ENCODE results near the gene KCNH1. TPM values are rescaled to one million over a fixed set of nuclear protein-coding genes. Genes with fewer than 3 reads are reported as not detected.

The KCNH1 gene
- total RNA-seq, 1 donor from 2014 or later = not detected

DNA sequence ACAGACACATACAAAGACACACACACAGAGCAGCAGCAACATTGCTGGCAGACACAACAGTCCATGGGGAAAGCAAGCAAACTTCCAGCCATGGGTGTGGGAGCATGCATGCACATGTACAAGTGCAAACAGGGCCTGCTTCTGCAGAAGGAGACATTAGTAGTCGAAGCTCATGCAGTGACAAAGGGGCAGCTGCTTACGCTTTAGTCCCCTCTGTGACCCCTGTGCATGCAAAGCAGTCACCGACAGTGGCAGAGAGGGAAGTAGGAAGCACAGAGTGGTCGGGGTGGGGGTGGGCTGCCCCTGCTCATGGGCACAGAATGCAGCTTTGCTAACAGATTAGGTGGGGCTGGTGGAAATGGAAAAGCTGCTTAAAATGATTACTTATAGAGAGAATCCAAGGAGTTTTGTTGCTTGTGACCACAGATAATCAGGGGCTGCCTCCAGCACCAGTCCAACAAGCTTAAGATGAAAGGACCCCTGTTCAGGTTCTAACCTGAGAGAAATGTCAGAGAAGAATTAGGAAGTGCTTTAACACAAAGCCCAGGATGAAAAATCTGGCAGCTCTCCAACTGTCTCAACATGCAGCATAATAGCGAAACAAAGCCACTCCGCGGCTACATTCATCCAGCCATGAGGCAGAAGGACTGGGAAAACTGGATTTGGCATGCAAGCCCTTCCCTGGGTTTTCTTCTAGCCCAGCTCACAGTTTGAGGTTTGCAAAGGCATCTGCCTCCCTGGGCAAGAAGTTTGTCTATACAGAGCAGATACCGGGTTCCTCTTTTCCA is 378.9 kb downstream of the KCNH1 start:
- Mint-ChIP-seq H3K27ac (no peak overlapping the region), H3K4me1 (ENCODE audit: low read depth) (no peaks in the 10 kb centered on the region), H3K36me3 (ENCODE audit: low read depth) (no peaks in the 10 kb centered on the region), H3K9me3 (no peaks in the 10 kb centered on the region), H3K27me3 (ENCODE audit: insufficient read depth) (peaks cover 9% of the 10 kb centered on the region), H3K4me3 (no peak overlapping the region)
- intact Hi-C loops (cut with micrococcal nuclease) = no loop called here
- DNase-seq (ENCODE audit: low spot score) = no peak

DNA sequence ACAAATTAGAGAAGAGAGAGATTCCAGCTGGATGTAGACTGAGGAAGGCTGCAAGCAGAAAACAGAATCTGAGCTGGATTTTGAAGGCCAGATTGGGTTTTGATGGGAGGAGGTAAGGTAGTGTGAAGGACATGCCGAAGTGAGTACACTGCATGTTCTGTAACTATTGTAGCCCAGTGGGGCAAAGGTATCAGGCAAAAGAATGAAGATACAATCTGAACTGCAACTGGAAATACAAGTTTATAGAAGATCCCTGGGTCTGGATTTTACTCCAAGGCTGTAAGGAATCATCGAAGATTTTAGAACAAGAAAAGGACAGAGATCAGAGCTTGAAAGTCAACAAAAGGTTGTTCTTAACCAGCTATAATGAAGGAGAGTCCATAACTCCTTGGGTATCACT is 382.0 kb downstream of the KCNH1 start:
- Mint-ChIP-seq H3K27ac (no peak overlapping the region), H3K27me3 (ENCODE audit: insufficient read depth) (peaks cover 9% of the 10 kb centered on the region), H3K36me3 (ENCODE audit: low read depth) (no peaks in the 10 kb centered on the region), H3K4me1 (ENCODE audit: low read depth) (no peaks in the 10 kb centered on the region), H3K4me3 (no peak overlapping the region), H3K9me3 (no peaks in the 10 kb centered on the region)
- intact Hi-C loops (cut with micrococcal nuclease) = no loop called here
- no peak for DNase-seq (ENCODE audit: low spot score)

DNA sequence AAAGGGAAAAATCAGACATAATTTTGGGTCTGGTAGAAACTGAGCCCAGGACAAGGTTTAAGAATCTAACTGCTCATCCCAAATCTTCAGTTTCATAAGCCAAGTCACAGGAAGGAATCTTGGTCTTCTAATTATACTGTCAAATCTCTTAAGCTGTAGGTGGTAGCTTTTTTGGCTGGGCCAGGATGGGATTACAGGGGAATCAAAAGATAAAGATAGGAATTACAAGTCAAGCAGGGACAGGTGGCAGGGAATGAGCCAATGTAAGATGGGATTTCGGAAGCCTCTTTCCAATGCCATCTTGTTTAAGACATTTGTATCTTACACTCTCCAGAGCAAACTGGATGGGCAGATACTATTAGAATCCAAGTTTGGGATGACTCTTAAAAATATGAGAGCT is 383.5 kb downstream of the KCNH1 start:
- no peak overlapping the region for H3K27ac Mint-ChIP-seq
- peaks cover 5% of the 10 kb centered on the region for H3K27me3 Mint-ChIP-seq (ENCODE audit: insufficient read depth)
- H3K4me1 Mint-ChIP-seq (ENCODE audit: low read depth) = no peaks in the 10 kb centered on the region
- no peak overlapping the region for H3K4me3 Mint-ChIP-seq
- no peak for DNase-seq (ENCODE audit: low spot score)
- no peaks in the 10 kb centered on the region for H3K36me3 Mint-ChIP-seq (ENCODE audit: low read depth)
- H3K9me3 Mint-ChIP-seq = no peaks in the 10 kb centered on the region
- intact Hi-C loops (cut with micrococcal nuclease) = no loop called here

DNA sequence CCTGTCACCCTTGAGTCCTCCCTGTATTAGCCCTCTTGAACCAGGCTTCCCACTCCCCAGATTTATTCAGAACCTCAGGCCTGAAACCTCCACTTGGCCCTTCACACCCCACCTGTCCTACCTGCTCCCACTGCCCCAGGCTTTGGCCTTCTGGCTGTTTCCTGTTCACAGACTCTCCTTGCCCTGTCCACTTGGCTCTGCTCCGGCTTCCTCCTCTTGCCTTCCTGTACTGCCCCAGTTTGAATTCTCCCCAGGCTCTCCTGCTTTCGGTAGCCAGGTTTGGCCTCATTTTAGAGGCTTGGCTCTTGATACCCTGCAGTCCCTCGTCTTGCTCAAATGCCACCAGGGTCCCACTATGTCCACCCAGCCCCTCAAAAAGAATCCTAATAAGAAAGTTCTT is 385.2 kb downstream of the KCNH1 start:
- DNase-seq (ENCODE audit: low spot score) = no peak
- Mint-ChIP-seq H3K36me3 (ENCODE audit: low read depth) (no peaks in the 10 kb centered on the region), H3K27ac (no peak overlapping the region), H3K27me3 (ENCODE audit: insufficient read depth) (peaks cover 4% of the 10 kb centered on the region), H3K9me3 (no peaks in the 10 kb centered on the region), H3K4me1 (ENCODE audit: low read depth) (no peaks in the 10 kb centered on the region), H3K4me3 (no peak overlapping the region)
- intact Hi-C loops (cut with micrococcal nuclease) = no loop called here

DNA sequence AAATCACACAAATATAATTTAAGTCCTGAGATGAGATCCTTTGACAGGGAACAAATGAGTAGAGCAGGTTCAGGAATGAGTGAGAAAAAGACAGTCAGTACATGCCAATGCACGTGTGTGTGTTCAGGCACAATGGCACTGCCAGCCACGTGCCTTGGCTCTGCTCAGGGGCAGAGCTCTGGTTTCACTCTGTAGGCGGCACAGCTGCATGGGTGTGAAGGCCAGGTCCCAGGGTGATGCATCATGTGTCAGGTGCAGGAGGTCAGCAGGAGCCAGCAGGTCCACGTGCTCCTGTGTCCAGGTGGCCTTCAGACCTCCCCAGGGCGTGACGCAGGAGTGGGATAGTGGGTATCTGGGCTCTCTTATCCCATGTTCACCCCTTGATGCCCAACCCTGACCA is 386.1 kb downstream of the KCNH1 start:
- Mint-ChIP-seq H3K4me3 (no peak overlapping the region), H3K4me1 (ENCODE audit: low read depth) (no peaks in the 10 kb centered on the region), H3K36me3 (ENCODE audit: low read depth) (no peaks in the 10 kb centered on the region), H3K9me3 (no peaks in the 10 kb centered on the region), H3K27ac (no peak overlapping the region), H3K27me3 (ENCODE audit: insufficient read depth) (peaks cover 4% of the 10 kb centered on the region)
- intact Hi-C loops (cut with micrococcal nuclease) = no loop called here
- no peak for DNase-seq (ENCODE audit: low spot score)

DNA sequence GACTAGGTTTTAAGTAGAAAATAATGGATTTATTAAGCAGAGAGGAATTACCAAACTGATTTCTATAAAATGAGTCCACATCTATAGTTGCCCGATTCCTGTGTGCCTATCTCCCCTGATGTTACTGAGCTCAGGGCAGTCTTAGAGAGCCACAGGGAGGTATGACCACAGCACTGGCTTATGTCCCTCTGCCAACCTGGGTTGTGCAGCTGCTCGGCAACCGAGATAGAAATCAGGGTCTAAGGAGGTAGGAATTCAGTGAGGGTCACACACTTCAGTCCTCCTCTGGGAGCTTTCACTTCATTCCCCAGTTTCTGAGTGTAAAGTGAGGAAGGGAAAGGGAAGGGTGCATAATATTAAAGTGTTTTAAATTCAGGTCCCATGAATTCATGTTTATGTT is 386.8 kb downstream of the KCNH1 start:
- Mint-ChIP-seq H3K9me3 (no peaks in the 10 kb centered on the region), H3K4me3 (no peak overlapping the region), H3K27me3 (ENCODE audit: insufficient read depth) (peaks cover 4% of the 10 kb centered on the region), H3K27ac (no peak overlapping the region), H3K4me1 (ENCODE audit: low read depth) (no peaks in the 10 kb centered on the region), H3K36me3 (ENCODE audit: low read depth) (no peaks in the 10 kb centered on the region)
- intact Hi-C loops (cut with micrococcal nuclease) = no loop called here
- no peak for DNase-seq (ENCODE audit: low spot score)

DNA sequence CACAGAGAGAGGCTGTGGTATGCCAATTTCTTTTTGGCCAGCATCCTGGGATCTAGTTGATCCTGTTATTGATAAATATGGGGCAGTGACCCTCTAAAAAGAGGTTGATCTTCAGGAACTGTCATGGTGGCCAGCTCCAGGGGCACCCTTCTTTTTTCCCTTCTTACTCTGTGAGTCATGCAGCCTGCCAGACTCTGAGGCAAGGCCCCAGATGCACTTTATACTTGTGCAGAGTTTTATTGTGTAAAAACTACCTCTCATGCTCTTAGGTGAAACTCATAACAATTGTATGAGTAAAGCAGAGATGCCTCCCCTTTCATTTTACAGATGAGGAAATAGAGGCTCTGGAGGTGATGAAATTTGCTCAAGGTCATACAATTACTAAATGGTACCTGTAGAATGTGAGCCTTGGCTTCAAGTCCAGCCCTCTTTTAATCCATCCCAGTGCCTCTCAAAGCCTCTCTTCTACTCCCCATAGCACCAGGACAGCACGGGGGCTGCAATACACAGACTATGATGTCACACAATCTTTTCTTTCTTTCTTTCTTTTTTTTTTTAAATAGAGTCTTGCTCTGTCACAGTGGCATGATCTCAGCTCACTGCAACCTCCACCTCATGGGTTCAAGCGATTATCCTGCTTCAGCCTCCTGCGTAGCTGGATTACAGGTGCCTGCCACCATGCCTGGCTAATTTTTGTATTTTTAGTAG is 387.8 kb downstream of the KCNH1 start:
- H3K4me3 Mint-ChIP-seq = no peak overlapping the region
- no peaks in the 10 kb centered on the region for H3K9me3 Mint-ChIP-seq
- no peaks in the 10 kb centered on the region for H3K4me1 Mint-ChIP-seq (ENCODE audit: low read depth)
- DNase-seq (ENCODE audit: low spot score) = no peak
- H3K36me3 Mint-ChIP-seq (ENCODE audit: low read depth) = no peaks in the 10 kb centered on the region
- intact Hi-C loops (cut with micrococcal nuclease) = no loop called here
- H3K27me3 Mint-ChIP-seq (ENCODE audit: insufficient read depth) = peaks cover 3% of the 10 kb centered on the region
- H3K27ac Mint-ChIP-seq = no peak overlapping the region

DNA sequence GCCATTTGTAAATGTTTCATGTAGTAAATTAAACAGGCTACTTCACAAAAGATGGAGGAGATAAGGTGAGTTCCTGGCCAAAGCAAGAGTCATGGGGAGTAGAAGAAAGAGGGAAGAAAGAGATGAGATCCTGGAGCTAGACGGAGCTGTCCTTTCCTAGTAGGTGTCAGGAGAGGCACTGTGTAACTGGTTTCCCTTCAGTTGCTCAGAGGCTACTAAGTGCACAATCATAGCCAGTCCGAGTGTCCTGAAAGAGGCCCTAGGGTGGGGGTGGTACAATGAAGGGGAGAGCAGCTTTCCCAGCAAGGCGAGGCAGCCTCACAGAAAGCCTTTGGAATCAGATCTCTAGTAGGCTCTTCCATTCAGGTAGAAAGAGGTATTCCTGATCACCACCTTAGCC is 390.9 kb downstream of the KCNH1 start:
- Mint-ChIP-seq H3K27me3 (ENCODE audit: insufficient read depth) (peaks cover 3% of the 10 kb centered on the region), H3K4me1 (ENCODE audit: low read depth) (no peaks in the 10 kb centered on the region), H3K27ac (no peak overlapping the region), H3K9me3 (no peaks in the 10 kb centered on the region), H3K36me3 (ENCODE audit: low read depth) (no peaks in the 10 kb centered on the region), H3K4me3 (no peak overlapping the region)
- DNase-seq (ENCODE audit: low spot score) = no peak
- intact Hi-C loops (cut with micrococcal nuclease) = no loop called here

DNA sequence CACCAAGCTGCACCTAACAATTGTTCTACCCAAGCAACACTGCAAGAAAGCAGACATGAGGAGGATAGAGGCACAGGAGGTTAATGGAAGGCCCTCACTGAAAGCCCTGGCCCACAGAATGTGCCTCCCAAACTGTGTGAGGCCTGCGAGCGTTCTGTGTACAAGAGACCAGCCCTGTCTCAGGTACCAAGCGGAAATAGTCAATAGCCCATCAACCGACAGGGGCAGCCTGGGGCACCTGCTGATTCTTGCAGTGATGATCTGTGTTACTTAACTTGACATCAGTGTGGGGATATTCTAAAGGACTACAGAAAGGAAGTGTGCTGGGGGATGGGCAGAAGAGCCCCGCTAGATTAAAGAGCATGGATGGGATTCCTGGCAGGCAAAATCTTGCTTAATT is 392.4 kb downstream of the KCNH1 start:
- H3K4me3 Mint-ChIP-seq = no peak overlapping the region
- H3K27me3 Mint-ChIP-seq (ENCODE audit: insufficient read depth) = peaks cover 6% of the 10 kb centered on the region
- intact Hi-C loops (cut with micrococcal nuclease) = no loop called here
- no peaks in the 10 kb centered on the region for H3K9me3 Mint-ChIP-seq
- H3K36me3 Mint-ChIP-seq (ENCODE audit: low read depth) = no peaks in the 10 kb centered on the region
- DNase-seq (ENCODE audit: low spot score) = no peak
- no peaks in the 10 kb centered on the region for H3K4me1 Mint-ChIP-seq (ENCODE audit: low read depth)
- no peak overlapping the region for H3K27ac Mint-ChIP-seq

DNA sequence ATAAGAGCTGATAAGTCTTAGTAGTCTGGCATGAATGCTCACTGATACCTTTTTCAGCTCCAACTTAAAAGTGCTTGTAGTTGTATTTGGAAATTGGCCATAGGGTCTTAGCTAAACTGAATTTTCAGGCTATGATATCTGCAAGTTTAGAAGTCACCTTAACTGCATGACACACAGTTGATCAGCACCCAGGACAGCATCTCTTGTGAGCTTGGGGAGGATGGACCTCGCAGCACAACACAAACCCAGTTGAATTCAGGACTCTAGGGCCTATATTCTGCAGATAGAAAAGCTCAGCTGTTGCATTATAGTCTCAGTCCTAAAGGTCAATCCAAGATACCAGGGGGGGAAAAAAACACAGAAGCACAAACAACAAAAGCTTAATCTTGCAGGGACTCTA is 394.3 kb downstream of the KCNH1 start:
- Mint-ChIP-seq H3K27ac (no peak overlapping the region), H3K27me3 (ENCODE audit: insufficient read depth) (peaks cover 8% of the 10 kb centered on the region), H3K4me3 (no peak overlapping the region), H3K36me3 (ENCODE audit: low read depth) (no peaks in the 10 kb centered on the region), H3K4me1 (ENCODE audit: low read depth) (no peaks in the 10 kb centered on the region), H3K9me3 (no peaks in the 10 kb centered on the region)
- intact Hi-C loops (cut with micrococcal nuclease) = no loop called here
- DNase-seq (ENCODE audit: low spot score) = no peak

DNA sequence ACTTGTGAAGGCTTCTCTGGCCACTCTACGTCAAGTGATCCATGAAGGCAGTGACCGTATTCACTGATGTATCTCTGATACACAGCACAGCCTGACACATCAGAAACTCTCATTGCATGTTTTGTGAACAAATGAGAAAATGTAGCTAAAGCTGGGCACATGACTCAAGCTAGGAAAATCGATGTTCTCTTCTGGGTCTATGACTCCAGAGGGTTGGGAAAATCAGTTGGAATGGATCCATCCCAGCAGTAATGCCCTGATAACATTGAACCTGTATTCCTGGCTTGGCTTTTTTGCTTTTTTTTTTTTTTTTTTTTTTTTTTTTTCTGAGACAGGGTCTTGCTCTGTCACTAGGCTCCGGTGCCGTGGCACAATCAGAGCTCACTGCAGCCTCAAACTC is 395.7 kb downstream of the KCNH1 start:
- no peak for DNase-seq (ENCODE audit: low spot score)

DNA sequence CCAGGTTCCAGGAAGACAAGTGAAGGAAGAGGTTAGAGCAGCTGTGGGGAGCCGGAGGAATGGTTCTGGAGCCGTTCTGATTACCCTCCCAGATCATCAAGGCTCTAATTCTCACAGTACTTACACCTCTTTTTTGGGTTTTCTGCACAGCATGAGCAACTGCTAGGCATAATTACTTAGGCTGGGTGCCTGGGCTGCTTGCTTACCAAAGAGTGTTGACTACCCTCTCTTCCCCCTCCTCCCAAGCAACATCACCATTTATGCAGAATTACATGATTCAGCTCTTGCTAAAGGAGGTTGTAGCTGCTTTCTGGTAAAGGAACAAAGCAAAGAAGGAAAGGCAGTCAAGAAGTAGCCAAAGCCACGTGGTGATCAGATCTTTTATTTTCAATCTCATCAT is 397.2 kb downstream of the KCNH1 start:
- H3K27ac Mint-ChIP-seq = no peak overlapping the region

More for the DNA sequence above, 395.7 kb downstream of the KCNH1 start:
- intact Hi-C loops (cut with micrococcal nuclease) = no loop called here
- H3K4me1 Mint-ChIP-seq (ENCODE audit: low read depth) = no peaks in the 10 kb centered on the region
- H3K4me3 Mint-ChIP-seq = no peak overlapping the region
- H3K27ac Mint-ChIP-seq = no peak overlapping the region
- no peaks in the 10 kb centered on the region for H3K9me3 Mint-ChIP-seq
- H3K27me3 Mint-ChIP-seq (ENCODE audit: insufficient read depth) = peaks cover 8% of the 10 kb centered on the region
- H3K36me3 Mint-ChIP-seq (ENCODE audit: low read depth) = no peaks in the 10 kb centered on the region

DNA sequence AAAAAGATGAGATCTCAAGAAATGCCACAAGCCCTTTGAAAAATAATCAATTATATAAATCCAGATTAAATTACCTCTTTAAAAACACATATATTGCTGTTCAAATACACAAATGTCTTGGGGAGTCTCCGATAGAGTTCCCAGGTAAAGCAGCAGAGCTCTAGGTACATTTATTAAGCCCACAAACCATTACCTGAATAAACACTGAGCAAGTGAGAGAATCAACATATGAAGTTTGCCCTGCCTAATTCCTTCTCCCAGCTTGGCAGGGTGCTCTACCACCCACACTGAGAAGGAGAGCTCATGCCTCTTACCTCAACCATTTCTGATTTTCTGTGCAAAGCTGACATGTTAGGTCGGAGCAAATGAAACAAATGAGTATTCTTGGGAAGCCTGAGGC is 402.4 kb downstream of the KCNH1 start:
- Mint-ChIP-seq H3K36me3 (ENCODE audit: low read depth) (no peaks in the 10 kb centered on the region), H3K9me3 (no peaks in the 10 kb centered on the region), H3K4me3 (no peak overlapping the region), H3K27ac (no peak overlapping the region), H3K27me3 (ENCODE audit: insufficient read depth) (peaks cover 3% of the 10 kb centered on the region), H3K4me1 (ENCODE audit: low read depth) (no peaks in the 10 kb centered on the region)
- intact Hi-C loops (cut with micrococcal nuclease) = no loop called here
- DNase-seq (ENCODE audit: low spot score) = no peak

More for the DNA sequence above, 397.2 kb downstream of the KCNH1 start:
- H3K36me3 Mint-ChIP-seq (ENCODE audit: low read depth) = no peaks in the 10 kb centered on the region
- no peaks in the 10 kb centered on the region for H3K9me3 Mint-ChIP-seq
- H3K27me3 Mint-ChIP-seq (ENCODE audit: insufficient read depth) = peaks cover 8% of the 10 kb centered on the region
- no peak overlapping the region for H3K4me3 Mint-ChIP-seq
- DNase-seq (ENCODE audit: low spot score) = no peak
- intact Hi-C loops (cut with micrococcal nuclease) = no loop called here
- H3K4me1 Mint-ChIP-seq (ENCODE audit: low read depth) = no peaks in the 10 kb centered on the region
